Measurements from ENCODE around the gene PLEKHG3.
"Not testable (repeated sequence)": the region's sequence is repeated elsewhere in the genome, so short reads cannot be mapped to it uniquely, and the experiment has no call there.

The PLEKHG3 gene

GRCh38 chr14:64704143-64704742, at the start of gene PLEKHG3:
PLEKHG3 (plus strand) TSS chr14:64704424; CDS start chr14:64727632, 23,208 bp downstream.
- no peak for DNase-seq (ENCODE audit: extremely low read depth, low read depth)
- TF ChIP-seq, protein P1, sequence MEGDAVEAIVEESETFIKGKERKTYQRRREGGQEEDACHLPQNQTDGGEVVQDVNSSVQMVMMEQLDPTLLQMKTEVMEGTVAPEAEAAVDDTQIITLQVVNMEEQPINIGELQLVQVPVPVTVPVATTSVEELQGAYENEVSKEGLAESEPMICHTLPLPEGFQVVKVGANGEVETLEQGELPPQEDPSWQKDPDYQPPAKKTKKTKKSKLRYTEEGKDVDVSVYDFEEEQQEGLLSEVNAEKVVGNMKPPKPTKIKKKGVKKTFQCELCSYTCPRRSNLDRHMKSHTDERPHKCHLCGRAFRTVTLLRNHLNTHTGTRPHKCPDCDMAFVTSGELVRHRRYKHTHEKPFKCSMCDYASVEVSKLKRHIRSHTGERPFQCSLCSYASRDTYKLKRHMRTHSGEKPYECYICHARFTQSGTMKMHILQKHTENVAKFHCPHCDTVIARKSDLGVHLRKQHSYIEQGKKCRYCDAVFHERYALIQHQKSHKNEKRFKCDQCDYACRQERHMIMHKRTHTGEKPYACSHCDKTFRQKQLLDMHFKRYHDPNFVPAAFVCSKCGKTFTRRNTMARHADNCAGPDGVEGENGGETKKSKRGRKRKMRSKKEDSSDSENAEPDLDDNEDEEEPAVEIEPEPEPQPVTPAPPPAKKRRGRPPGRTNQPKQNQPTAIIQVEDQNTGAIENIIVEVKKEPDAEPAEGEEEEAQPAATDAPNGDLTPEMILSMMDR (IDR thresholded peaks at IDR 0.05; ENCODE audit: low read depth, low read length) = no peak

- DNase-seq (ENCODE audit: extremely low read depth, low read depth) = no peak
- TF ChIP-seq, protein P1 (IDR thresholded peaks at IDR 0.05; ENCODE audit: low read depth, low read length) = no peak
Observed at GRCh38 chr14:64654901-64655300, 49.3 kb upstream of the PLEKHG3 start.

DNA sequence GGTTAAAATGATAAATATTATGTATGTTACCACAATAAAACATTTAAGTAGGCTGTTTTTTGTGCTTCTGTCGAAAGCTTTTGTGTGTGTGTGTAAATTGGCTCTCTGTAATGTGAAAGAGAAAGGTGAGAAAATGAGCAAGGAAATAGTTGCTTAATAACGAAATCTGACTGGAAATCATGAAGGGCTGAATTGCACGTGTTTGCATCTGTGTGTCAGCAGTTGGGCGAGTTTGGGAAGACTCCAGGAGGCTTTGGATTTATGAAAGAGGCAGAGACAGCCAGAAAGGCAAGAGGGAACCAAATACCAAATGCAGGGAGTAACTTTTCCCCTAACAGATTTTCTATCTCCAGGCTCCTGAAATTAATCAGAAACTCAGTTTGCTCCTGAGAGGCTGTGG, 47.2 kb upstream of the PLEKHG3 start:
- TF ChIP-seq, protein P1 (IDR thresholded peaks at IDR 0.05; ENCODE audit: low read depth, low read length) = no peak
- no peak for DNase-seq (ENCODE audit: extremely low read depth, low read depth)

DNA sequence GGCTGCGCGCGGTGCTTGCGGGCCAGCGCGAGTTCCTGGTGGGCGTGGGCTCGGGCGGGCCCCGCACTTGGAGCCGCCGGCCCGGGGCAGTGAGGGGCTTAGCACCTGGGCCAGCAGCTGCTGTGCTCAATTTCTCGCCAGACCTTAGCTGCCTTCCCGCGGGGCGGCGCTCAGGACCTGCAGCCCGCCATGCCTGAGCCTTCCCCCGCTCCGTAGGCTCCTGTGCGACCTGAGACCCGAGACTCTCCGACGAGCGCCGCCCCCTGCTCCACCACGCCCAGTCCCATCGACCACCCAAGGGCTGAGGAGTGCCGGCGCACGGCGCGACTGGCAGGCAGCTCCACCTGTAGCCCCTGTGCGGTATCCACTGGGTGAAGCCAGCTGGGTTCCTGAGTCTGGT, 46.0 kb upstream of the PLEKHG3 start:
- DNase-seq (ENCODE audit: extremely low read depth, low read depth) = no peak
- TF ChIP-seq, protein P1 (IDR thresholded peaks at IDR 0.05; ENCODE audit: low read depth, low read length) = no peak

GRCh38 chr14:64658700-64659264, 45.4 kb upstream of the PLEKHG3 start:
- not testable (repeated sequence) for DNase-seq (ENCODE audit: extremely low read depth, low read depth)

DNA sequence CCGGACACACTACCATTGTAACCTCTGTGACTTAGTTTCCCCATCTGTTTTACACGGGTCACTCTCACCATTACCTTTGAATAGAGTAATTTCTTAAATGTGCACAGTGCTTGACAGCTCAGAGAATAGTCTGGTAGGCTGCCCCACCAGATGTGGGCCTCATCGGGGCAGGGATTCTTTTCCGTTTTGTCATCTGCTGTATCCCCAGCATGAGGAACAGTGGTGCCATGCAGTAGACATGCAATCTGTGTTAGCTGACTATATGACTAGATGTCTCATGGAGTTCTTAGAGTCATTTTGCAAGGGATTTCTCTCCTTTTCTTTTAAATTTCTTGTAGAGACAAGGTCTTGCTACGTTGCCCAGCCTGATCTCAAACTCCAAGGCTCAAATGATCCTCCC, 44.9 kb upstream of the PLEKHG3 start:
- TF ChIP-seq, protein P1 (IDR thresholded peaks at IDR 0.05; ENCODE audit: low read depth, low read length) = no peak
- DNase-seq (ENCODE audit: extremely low read depth, low read depth) = no peak

GRCh38 chr14:64663174-64663573, 41.0 kb upstream of the PLEKHG3 start:
- no peak for DNase-seq (ENCODE audit: extremely low read depth, low read depth)
- TF ChIP-seq, protein P1 (IDR thresholded peaks at IDR 0.05; ENCODE audit: low read depth, low read length) = no peak

GRCh38 chr14:64671591-64671990, 32.6 kb upstream of the PLEKHG3 start:
- DNase-seq (ENCODE audit: extremely low read depth, low read depth) = peak; percentile 52

More at GRCh38 chr14:64671591-64671990, 32.6 kb upstream of the PLEKHG3 start:
- TF ChIP-seq, protein P1 (IDR thresholded peaks at IDR 0.05; ENCODE audit: low read depth, low read length) = peak; percentile 77
